T1000 (cell line): ENCODE measurements around the gene NKX2-3.

ENCODE experiments used
- DNase-seq: peaks from one replicate; lab custom pipeline; 2025; ENCODE audit warnings: mixed read lengths; lab: John Stamatoyannopoulos, UW

Gene NKX2-3

DNA sequence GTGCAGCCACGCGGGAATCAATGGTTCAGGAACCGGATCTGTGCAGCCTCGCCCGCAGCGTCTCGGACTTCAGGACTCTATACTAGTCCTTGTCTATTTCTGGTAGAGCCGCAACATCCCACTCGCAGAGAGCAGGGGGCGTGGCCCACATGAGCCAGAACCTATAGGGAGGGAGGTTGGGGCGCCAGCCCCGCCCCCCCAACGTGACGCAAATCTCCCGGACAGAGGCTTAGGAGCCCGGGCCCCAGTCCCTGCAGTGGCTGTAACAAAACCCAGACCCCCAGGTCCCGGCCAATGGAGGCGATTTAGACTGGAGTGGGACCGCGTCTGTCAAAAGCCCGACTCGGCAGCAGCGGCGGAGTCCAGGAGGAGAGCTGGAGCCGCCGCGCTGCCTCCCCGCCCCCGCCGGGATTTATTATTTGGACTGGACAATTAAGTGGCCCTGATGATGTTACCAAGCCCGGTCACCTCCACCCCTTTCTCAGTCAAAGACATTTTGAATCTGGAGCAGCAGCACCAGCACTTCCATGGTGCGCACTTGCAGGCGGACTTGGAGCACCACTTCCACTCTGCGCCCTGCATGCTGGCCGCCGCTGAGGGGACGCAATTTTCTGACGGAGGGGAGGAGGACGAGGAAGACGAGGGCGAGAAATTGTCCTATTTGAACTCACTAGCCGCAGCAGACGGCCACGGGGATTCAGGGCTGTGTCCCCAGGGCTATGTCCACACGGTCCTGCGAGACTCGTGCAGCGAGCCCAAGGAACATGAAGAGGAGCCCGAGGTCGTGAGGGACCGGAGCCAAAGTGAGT is at the start of gene NKX2-3:
NKX2-3 (plus strand) TSS at position 256 of the 809 bp plus-strand sequence; CDS start at position 446, 190 bp downstream.
- no peak for DNase-seq

DNA sequence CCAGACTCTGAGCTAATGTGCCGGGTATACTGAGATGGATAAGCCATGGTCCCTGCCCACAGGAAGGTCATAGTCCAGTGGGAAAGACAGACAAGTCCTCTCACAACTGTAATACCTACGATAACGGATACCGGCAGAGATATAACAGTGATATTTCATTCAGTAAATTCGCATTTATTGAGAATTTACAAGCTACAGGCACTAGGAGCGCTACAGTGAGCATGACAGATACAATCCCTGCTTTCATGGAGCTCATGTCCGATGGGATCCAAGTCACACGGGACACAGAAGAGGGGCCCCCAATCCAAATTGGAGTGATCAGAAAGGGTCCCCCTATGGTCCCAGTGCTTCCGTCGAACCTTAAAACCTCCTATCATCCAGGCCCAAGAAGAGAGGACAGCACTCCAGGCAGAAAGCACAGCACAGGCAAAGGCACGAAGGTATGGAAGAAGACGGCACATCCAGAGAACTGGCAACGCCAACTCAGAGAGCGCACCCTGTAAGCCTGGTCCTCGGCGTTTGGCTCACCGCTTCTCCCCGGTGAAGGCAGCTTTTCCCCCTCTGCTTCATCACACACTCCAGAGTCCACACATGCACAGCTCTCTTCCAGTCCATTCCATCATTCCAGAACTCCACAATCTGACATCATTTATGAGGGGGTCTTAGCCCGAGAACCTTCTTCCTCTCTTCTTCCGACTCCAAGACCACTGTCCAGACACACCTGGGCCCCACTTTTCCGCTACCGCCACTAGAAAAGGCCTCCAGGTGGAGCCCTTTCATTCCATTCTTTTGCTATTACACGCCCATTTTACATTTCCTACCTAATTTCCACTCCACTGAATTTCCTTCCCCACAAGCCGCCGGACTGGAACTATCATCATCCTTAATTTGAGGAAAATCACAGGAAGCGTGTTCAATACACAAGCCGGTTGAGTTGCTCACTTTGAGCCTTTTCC is 47.8 kb upstream of the NKX2-3 start:
- DNase-seq: no peak

DNA sequence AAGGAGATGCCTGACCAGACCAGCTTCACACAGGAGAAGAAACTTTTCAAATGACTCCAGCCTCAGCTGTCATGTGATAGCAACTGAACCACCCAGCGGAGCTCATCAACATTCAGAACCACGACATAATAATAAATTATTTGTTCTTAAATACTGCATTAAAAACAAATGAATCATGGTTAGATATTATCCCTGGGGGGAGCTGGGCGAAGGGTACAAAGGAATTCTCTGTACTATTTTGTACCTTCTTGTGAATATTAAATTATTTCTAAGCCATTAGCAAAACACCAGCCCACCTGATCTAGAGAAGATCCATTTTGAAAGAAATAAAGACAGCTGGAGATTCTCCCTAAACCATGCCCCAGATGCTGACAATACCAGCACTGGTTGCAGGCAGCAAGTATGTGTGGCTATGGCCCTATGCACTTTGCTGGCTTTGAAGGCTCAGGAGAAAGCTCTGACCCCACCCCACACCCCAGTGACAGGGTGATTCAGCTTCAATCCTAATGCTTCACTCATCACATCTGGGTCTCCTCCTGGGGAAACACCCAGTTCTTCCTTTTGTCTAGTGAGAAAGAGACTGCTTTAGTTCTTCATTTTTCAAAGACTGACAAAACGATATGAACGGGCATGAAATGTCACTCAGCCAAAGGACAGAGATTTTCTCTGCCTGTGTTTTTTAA is 45.5 kb upstream of the NKX2-3 start:
- DNase-seq: no peak

DNA sequence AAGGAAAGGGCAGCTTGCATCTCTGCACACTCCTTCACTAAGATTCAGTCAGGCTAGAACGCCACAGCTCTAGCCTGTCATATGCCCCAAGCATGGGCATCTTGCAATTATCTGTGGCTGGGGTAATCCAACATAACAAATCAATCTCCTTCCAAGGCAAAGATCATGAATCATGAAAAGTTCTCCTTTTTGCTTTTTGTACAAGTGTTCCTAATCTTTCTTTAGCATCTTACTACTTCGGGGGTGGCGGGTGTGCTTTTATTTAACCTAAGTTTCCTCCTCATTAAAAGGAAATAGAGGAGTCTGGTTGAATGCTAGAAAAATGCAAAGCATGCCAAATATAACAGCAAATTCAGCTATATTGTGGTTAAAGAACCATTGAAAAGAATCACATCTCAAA is 43.5 kb upstream of the NKX2-3 start:
- DNase-seq: no peak

DNA sequence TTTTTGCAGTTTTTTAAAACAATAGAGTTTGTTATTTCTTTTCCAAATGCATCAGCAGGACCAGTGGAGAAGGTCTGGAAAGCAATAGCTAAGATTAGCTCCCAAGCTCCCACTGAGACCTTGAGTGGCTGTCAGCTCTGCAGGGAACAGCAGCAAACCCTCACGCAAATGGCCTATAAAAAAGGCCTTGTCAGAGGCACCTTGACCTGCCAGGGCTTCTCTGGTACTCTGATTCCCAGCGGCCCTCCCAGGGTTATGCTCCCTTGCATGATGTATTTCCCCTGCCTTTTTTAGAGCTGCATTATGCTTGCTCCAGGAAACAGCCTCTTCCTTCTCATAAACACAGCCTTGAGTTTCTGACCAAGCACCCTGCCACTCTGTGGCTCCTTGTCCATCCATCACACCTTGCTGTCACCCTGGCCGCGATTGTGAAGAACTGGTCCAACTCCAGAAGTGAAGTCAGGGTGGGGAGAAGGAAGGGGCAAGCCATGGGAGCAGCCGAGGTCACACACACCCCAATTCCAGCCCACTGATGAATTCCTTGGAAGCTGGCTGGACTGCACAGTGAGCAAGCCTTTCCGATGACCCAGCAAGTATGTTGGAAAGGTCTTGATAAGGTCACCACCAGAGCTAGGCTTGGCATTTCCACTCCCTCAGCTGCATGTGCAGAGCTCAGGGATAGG is 35.3 kb upstream of the NKX2-3 start:
- no peak for DNase-seq

DNA sequence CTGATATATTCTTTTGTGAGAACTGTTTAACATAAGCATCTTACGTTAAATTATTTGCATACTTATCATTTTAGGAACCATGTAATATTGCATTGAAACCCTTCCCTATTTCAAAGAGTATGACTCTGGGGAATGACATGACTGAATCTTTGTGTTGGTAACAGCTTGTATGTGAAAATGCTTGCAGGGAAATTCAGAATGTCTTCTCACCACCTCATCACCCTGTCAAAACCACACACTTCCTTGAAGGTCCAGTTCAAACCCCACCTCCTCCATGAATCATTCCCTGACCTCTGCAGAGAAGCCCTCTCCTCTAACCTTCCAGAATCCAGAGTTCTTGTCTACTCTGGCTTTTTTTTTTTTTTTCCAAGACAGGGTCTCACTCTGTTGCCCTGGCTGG is 26.3 kb upstream of the NKX2-3 start:
- DNase-seq: no peak

DNA sequence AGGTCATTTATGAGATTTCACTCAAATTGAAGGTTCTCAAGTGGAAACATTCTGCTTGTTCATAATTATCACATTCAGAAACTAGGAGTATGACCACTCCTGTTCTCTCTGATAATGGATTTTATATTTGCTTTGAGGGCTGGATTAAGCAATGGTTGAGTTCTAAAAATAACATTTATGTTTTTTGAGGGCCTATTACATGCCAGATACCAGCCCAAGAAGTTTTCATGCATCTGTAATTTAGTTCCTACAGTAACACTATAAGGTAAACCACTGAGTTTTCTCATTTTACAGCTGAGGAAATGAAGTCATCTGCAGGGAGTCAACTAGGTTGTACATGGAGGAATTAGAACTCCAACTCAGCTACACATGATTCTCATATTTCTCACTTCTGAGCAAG is 25.5 kb upstream of the NKX2-3 start:
- no peak for DNase-seq

DNA sequence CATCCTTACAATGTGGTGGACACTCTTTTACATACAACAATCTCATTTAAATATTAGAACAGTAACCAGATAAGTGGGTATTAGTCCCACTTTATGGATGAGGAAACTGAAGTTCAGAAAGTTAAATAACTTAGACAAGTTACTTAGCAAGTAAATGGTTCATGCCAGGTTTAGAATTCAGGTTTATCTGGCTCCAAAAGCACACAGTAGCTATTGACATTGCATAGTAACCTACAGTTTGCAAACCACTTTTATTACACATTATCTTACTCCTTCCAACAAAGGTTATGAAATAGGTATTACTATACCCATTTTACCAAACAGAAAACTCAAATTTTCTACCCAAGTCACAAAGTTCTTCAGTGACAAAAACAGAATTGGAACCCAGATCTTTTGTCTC is 19.7 kb upstream of the NKX2-3 start:
- no peak for DNase-seq

DNA sequence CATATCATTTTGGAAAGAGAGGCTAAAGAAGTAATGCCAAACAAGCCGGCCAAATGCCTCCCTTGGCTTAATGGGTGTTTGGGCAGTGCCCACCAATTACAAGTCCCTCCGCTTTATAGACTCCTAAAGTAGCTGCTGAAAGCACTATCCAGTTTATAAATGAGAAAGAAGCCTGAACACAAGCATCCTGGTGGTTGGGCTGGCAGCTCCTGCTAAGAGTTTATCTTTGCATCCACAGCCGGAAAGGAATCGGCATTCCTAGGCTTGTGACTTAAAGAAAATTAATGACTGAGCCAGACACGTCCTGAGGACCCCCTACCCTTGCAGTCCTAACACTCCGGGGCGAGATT is 13.1 kb upstream of the NKX2-3 start:
- no peak for DNase-seq

DNA sequence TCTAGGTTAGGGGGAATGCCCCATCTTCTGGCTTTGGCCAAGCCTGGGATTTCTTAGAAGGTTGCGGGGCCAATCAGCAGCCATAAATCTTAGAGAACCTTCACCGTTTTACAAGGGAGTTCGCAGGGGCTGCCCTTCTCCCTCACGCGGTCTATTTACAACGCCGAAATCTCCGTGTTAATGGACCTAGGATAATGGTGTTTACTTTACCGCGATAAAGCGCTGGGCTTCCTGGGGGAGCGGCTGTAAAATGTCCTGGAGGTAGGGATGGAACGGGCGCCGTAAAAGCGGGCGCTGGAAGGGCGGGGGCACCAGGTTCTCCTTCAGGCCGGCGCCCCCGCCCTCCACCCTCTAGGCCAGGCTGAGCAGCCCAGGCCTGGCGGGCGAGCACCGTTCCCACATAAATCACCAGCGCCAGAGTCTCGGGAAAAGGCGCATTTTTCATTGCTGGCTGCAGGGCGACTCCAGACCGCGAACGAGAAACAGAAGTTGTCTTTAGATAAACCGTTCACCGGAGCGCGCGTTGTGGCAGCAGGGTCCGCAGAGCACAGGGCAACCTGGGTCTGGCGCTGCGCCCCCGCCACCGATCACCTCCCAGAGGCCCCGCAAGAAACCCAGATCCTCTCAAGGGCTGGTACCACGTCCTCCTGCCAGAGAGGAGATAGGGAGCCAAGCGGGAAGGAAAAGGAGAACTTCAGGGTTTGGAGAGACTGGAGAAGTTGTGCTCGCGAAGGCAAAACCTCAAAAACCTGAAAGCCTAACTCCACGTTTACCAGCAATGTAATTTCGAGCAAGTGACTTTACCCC is 12.5 kb upstream of the NKX2-3 start:
- DNase-seq: no peak

DNA sequence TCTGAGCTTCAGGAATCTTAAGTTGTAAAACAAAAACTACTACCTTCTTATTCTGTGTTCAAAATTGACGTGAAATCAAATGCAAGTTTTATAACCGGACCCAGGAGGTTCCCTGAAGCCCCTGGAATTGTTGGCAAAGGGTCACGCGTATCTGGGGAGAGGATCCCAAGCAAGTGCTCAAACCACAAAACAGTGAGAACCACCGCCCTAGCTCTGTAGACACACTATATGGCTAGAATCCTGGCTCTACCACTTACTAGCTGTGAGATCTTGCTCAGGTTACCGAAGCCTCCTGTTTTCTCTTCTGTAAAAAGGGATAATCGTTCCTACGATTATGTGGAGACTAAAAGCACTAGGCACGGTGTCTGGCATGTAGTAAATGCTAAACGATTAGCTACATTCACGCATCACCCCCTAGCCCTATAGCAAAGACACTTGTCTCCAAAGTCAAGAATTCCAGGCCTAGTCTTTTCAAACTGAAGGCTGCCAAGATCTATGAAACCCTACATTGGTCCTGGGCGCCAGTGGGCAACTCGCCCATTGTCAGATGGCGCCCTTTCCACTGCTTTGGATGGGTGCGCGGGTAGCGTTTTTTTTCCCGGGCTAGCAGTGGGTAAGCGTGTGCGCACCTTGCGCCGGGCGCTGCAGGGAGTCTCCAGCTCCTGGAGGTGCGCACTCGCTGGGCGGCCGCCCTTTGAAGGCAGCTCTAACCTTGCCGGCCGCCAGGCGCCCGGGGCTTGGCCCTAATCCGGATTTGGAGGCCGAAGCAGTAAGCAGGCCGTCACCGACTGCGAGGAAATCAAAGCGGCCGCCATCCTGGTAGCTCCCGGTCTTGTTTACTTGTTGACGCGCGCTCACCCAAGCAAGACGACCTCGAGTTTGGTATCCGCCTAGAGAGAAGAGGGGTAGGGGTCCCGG is 11.6 kb upstream of the NKX2-3 start:
- DNase-seq: no peak

DNA sequence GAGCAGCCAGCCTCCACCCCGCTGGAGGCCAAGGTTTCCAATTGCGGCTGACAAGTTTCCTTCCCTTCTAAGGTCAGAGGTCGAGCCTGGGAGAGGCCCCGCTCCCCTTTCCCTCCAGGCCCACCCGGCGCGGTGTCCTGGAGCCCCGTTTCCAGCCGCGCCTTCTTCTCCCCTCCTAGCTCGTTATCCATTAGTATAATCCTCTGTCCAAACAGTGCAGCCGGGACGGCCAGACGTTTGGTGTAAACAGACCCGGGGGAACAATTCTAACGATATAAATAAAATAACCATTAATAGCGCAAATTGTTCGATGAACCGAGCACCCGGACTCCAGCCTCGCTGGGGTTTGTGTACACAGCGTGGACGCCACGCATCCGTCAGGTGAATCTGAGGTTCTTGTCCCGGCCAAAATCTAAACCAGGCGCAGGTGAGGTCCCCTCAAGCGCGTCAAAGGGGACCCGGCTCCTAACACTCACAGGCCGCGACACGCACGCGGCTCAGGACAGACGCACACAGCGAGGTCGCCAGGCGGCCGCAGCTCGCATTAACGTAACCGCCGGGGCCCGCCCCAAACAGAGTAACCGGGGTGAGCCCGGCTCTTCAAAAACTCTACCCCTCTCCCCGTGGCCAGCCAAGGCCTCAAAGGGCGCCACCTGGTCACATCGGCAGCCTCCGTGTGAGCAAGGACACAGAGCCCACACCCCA is 10.8 kb upstream of the NKX2-3 start:
- DNase-seq: no peak

DNA sequence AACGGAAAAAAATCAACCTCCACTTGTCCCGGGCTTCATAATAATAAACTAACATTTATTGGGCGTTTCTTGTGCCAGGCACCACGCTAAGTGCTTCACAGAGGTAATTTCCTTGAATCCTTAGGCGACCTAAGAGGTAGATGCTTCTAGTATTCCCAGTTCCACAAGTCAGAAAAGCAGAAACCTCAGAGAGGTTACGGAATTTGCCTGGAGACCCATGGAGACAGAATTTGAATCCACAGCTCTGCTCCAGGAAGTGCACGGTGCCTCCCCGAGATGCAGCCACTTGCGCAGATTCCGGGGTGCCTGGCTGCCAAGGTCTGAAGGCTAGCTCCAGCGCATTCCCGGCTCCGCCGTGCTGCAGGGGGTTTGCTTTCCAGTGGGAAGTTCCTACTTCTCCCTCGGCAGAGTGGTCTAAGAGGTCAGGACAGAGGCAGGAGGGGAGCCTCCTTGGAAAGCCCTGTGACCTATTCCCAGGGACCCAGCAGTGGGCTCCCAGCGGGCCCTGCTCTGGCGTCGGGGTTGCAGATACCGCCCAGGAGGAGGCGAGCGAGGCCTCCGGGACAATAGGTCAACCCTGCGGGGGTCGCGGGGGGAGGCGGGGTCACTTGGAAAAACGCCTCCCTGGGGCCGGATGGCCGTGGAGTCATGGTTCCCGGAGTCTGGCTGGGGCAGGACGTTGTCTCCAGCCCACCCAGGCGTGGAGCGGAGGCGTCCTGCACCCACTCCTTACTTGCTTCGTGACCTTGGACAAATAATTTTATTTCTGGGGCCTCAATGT is 10.1 kb upstream of the NKX2-3 start:
- DNase-seq: no peak

DNA sequence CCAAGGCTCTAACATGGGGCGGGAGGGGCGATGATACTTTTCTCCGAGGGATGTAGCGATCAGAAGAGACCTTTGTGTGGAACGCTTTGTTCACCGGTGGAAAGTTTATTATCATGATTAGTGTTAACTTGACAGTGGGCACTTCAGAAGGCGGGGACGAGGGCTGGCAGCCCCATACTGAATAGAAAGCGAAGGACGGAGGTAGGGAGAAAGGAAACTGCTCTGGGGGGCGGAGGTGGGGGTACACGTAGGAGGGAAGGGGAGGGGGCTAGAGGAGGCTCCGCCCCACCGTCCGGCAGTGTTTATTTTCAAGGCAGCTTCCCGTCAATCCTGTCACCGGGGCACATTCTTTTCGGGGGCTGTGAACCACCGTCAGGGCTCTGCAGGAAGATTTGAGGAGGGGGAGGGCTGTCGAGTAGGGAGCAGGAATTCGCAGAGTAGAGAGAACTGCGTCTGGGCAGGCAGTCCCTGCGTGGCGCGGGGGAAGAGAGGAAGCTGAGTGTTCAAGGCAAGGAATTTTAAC is 9.4 kb upstream of the NKX2-3 start:
- no peak for DNase-seq

DNA sequence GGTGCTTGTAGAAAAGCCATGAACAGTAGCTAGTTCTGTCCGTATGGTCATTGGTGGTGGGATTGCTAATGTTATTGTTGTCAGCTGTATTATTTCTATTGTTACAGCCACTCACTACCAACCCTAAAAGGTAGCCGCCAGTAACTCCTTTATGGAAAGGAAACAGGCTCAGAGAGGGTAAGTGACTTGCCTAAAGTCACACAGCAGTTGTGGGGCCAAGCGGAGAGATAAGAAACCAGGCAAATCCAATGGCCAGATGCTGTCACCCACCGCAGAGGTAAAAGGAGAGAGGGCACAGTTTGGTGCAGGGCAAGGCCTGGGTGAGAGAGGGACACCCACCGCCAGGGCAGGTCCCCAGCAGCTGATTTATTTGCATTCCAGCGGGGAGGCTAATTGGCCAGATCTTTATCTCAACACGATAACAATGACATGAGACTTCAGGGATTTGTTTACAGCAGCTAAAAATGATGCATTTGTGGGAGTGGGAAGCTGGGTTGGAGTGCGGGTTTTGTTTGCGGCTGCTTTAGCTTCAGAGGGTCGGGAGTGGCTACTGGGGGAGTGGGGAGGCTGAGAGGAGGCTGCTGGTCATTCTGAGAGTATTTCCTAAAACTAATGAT is 8.6 kb upstream of the NKX2-3 start:
- no peak for DNase-seq

DNA sequence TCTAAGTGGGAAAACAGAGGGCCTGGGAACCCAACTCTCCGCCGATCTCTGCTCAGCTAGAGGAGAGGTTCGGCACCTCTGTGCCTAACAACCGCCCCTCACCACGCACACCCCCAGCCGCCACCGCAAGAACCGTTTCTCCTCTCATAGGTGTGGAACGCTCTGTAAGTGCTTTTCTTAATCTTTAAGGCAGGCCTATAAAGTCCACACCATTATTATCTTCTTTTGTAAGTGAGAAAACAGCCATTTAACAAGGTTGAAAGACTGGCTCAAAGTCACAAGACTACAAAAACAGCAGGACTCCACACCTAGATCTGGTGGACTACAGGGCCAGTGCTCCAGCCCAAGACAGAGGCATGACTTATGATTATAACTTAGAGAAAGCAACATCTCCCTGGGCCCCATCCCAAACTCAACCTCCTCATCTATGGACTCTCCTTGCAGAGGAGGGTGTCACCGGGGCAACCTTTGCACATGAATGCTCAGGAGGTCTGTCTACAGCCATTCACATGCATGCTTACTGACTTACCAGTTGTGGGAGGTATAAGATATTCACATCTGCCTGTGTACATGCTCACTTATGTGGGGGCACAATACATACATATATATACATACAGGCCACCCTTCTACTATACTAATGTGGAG is 7.9 kb upstream of the NKX2-3 start:
- DNase-seq: no peak

DNA sequence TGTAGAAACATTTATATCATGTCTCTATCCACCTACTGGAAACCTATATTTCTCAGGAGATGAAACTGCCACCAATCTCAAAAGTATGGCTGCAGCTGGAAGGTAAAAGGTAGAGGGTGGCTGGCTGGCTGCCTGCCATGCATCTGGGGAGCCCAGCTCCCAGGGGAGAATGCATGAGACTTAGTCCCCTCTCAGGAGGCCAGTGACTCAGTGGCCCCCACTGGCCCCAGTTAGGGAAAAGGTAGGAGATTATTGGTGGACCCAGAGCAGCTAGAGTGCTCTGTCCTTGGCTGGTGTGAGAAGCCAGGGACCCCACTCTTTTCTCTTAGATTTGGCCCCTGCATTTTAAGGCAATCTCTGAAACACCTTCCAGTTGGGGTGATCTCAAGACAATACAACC is 6.8 kb upstream of the NKX2-3 start:
- DNase-seq: no peak
